Islet precursor cell (in vitro differentiated cells): ENCODE results near the gene CXCL17.

ENCODE experiments used
- DNase-seq: peaks from one replicate; pipeline ENCODE4 v3.0.0-alpha.2; 2018

Gene CXCL17

GRCh38 chr19:42397263-42398166, 45.2 kb downstream of the CXCL17 start:
- DNase-seq: no peak

- peak; percentile 100 for DNase-seq
These were observed 46.1 kb downstream of the CXCL17 start for GRCh38 chr19:42396381-42397262.

- no peak for DNase-seq
These were observed 48.0 kb downstream of the CXCL17 start for GRCh38 chr19:42394751-42395150.

- no peak for DNase-seq
These were observed 50.6 kb downstream of the CXCL17 start for GRCh38 chr19:42392165-42392564.

GRCh38 chr19:42389899-42390298, 52.8 kb downstream of the CXCL17 start, which contains the start of gene CNFN:
TSS of gene CNFN (minus strand) at chr19:42390297. CDS start at chr19:42389037, 1,260 bp downstream.
- no peak for DNase-seq

- DNase-seq: no peak
These were observed 53.8 kb downstream of the CXCL17 start for GRCh38 chr19:42388851-42389489.

GRCh38 chr19:42386974-42387707, 55.6 kb downstream of the CXCL17 start:
- DNase-seq: peak; percentile 94

- no peak for DNase-seq
These were observed 62.6 kb downstream of the CXCL17 start for GRCh38 chr19:42380155-42380554.
